ENCODE data around the gene CCDC194. TPM values are rescaled to one million over a fixed set of nuclear protein-coding genes. Genes with fewer than 3 reads are reported as not detected.

The CCDC194 gene
- total and polyA plus RNA-seq, 2 of the 13 experiments (the other 11 are each of a cell fraction or from before 2014, with no cell fraction given), result 0.13 to 0.21 TPM

DNA sequence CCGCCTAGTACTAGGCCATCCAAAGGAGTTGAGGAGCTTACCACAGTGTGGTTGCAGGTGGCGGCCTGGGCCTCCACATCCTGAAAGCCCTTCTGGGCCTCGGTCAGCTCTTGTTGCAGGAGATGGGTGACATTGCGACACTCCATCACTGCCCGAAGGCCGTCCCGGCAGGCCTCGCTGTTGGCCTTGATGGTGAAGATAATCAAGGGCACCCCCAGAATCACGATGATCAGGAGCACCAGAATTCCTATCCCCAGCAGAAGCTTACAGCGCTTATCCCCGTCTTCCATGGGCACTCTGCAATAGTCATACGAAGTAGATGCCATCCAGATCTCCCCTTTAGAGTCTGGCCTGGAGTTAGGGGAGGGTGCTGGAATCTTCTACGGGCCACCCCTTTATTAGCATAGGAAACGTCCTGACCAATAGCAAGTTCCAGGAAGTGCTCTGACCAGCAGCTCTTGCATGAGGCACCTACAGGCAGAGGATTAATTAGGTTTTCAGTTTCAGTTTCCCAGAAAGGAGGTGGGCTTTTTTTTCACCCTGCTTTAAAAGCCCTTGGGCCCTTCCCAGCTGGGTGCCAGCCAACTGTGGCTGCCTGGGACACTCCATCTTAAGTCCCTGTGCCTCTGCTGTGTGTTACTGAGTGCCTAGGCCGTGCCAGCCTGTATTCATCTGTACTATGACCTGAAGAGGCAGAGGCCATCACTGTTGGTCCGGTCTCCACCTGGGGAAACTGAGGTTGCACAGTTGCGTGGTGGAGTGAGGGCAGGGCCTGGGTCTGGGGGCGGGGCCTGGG, 11.5 kb upstream of the CCDC194 start, which contains the start of gene BST2 (continued):
- TF ChIP-seq, protein P1, sequence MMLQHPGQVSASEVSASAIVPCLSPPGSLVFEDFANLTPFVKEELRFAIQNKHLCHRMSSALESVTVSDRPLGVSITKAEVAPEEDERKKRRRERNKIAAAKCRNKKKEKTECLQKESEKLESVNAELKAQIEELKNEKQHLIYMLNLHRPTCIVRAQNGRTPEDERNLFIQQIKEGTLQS (CRISPR knock-in tag; IDR thresholded peaks at IDR 0.05), result no peak
- no peak for TF ChIP-seq ZMAT5 (CRISPR knock-in tag; IDR thresholded peaks at IDR 0.05; ENCODE audit: borderline replicate concordance, low read depth)
- no peak for TF ChIP-seq WIZ (CRISPR knock-in tag; IDR thresholded peaks at IDR 0.05)
- no peak for TF ChIP-seq SP2 (CRISPR knock-in tag; IDR thresholded peaks at IDR 0.05)
- TF ChIP-seq ZNF503 (CRISPR knock-in tag; IDR thresholded peaks at IDR 0.05), result no peak
- peak; percentile 72; the same call in 1 of the 2 replicates for TF ChIP-seq ZNF878 (CRISPR knock-in tag; IDR thresholded peaks at IDR 0.05)
- no peak for TF ChIP-seq ZNF318 (CRISPR knock-in tag; IDR thresholded peaks at IDR 0.05)
- no peak for TF ChIP-seq MEIS2 (CRISPR knock-in tag; IDR thresholded peaks at IDR 0.05)
- TF ChIP-seq ZNF468 (CRISPR knock-in tag; IDR thresholded peaks at IDR 0.05), result no peak
- TF ChIP-seq, protein P2, sequence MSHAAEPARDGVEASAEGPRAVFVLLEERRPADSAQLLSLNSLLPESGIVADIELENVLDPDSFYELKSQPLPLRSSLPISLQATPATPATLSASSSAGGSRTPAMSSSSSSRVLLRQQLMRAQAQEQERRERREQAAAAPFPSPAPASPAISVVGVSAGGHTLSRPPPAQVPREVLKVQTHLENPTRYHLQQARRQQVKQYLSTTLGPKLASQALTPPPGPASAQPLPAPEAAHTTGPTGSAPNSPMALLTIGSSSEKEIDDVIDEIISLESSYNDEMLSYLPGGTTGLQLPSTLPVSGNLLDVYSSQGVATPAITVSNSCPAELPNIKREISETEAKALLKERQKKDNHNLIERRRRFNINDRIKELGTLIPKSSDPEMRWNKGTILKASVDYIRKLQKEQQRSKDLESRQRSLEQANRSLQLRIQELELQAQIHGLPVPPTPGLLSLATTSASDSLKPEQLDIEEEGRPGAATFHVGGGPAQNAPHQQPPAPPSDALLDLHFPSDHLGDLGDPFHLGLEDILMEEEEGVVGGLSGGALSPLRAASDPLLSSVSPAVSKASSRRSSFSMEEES (CRISPR knock-in tag; IDR thresholded peaks at IDR 0.05), result no peak
- no peak for TF ChIP-seq ZSCAN12 (CRISPR knock-in tag; IDR thresholded peaks at IDR 0.05)
- TF ChIP-seq MLX (CRISPR knock-in tag; IDR thresholded peaks at IDR 0.05), result no peak
- peak; percentile 53; the same call in 1 of the 2 replicates for TF ChIP-seq ZNF704 (CRISPR knock-in tag; IDR thresholded peaks at IDR 0.05; ENCODE audit: borderline replicate concordance)
- peak; percentile 62 for TF ChIP-seq NFYC (CRISPR knock-in tag; IDR thresholded peaks at IDR 0.05)
